IMR-90 (cell line): Measurements from ENCODE around the gene DHCR7. TPM values are rescaled to one million over a fixed set of nuclear protein-coding genes. Genes with fewer than 3 reads are reported as not detected.

Experiments
- ATAC-seq: fragments of 200-7000 bp; cut with Tn5 transposase; 2 replicates; pipeline ENCODE4 v1.9.1; 2020; ENCODE audit warnings: low read depth, mild to moderate bottlenecking, moderate library complexity
- BruUV-seq: library from RNA; stranded (reverse); fragments of 400-500 nt; replicated peaks from 2 replicates; lab custom pipeline; 2021; lab: Mats Ljungman, UMichigan
- CTCF ChIA-PET: fragments of 300-600 bp; formaldehyde crosslinking; extraction: SDS; loops from one replicate; lab custom pipeline; 2021; ENCODE audit warnings: antibody characterized with exemption; lab: Yijun Ruan, JAX
- POLR2A ChIA-PET: fragments of 300-600 bp; sonication (Branson Sonifier 250); formaldehyde crosslinking; loops from one replicate; lab custom pipeline; 2022; ENCODE audit warnings: antibody characterized with exemption; ENCODE audit not compliant: unreplicated experiment; lab: Charles Lee
- DNase-seq: peaks from one replicate; pipeline ENCODE4 v3.0.0; 2013
- H2AFZ ChIP-seq: replicated peaks from 2 replicates; pipeline ENCODE3; 2013; ENCODE audit warnings: low read length, mild to moderate bottlenecking; ENCODE audit not compliant: poor library complexity
- H2AK5ac ChIP-seq: 2 replicates; pipeline ENCODE4 v1.6.1; 2013; ENCODE audit warnings: low read depth, low read length, inconsistent platforms
- H2AK9ac ChIP-seq: replicated peaks from 2 replicates; pipeline ENCODE3; 2013; ENCODE audit warnings: mild to moderate bottlenecking, low read depth, low read length, moderate library complexity; ENCODE audit not compliant: poor library complexity
- H2BK120ac ChIP-seq: 2 replicates; pipeline ENCODE4 v1.6.1; 2013; ENCODE audit warnings: low read depth, low read length, inconsistent platforms
- H2BK15ac ChIP-seq: 3 replicates; pipeline ENCODE4 v1.6.1; 2013; ENCODE audit warnings: low read depth, low read length, inconsistent platforms
- H2BK20ac ChIP-seq: 2 replicates; pipeline ENCODE4 v1.6.1; 2013; ENCODE audit warnings: low read depth, mild to moderate bottlenecking, inconsistent platforms, low read length, moderate library complexity
- H2BK5ac ChIP-seq: 2 replicates; pipeline ENCODE4 v1.6.1; 2013; ENCODE audit warnings: mild to moderate bottlenecking, low read depth, low read length, inconsistent platforms; ENCODE audit not compliant: poor library complexity, severe bottlenecking
- H3K14ac ChIP-seq: replicated peaks from 2 replicates; pipeline ENCODE4 v1.6.1; 2013; ENCODE audit warnings: low read depth, low read length, inconsistent platforms
- H3K18ac ChIP-seq: 2 replicates; pipeline ENCODE4 v1.6.1; 2013; ENCODE audit warnings: low read depth, low read length, control low read depth
- H3K23ac ChIP-seq: 2 replicates; pipeline ENCODE4 v1.6.1; 2013; ENCODE audit warnings: low read depth, low read length, inconsistent platforms
- H3K27ac ChIP-seq: 2 replicates; pipeline ENCODE4 v1.5.1; 2013; ENCODE audit warnings: mild to moderate bottlenecking, control low read depth, low read length; ENCODE audit not compliant: insufficient read depth
- H3K27me3 ChIP-seq: 2 replicates; pipeline ENCODE4 v1.6.1; 2013; ENCODE audit warnings: low read length; ENCODE audit not compliant: control insufficient read depth, insufficient read depth
- H3K36me3 ChIP-seq: 2 replicates; pipeline ENCODE4 v1.6.1; 2013; ENCODE audit warnings: low read length, mixed read lengths; ENCODE audit not compliant: control insufficient read depth, insufficient read depth
- H3K4ac ChIP-seq: 2 replicates; pipeline ENCODE4 v1.6.1; 2013; ENCODE audit warnings: low read depth, low read length, inconsistent platforms
- H3K4me1 ChIP-seq: 2 replicates; pipeline ENCODE4 v1.6.1; 2013; ENCODE audit warnings: low read length, mixed read lengths; ENCODE audit not compliant: control insufficient read depth, insufficient read depth
- H3K4me2 ChIP-seq: 2 replicates; pipeline ENCODE4 v1.6.1; 2013; ENCODE audit warnings: low read depth, mild to moderate bottlenecking, control low read depth, low read length, moderate library complexity
- H3K4me3 ChIP-seq: 2 replicates; pipeline ENCODE4 v1.5.1; 2013; ENCODE audit warnings: low read depth, mild to moderate bottlenecking, control low read depth, low read length, moderate library complexity; ENCODE audit not compliant: insufficient read depth
- H3K56ac ChIP-seq: 2 replicates; pipeline ENCODE4 v1.6.1; 2013; ENCODE audit warnings: low read length, inconsistent platforms; ENCODE audit not compliant: insufficient read depth; ENCODE audit errors: extremely low read depth
- H3K79me1 ChIP-seq, 2 experiments: 2 replicates each; pipeline ENCODE4 v1.6.1; 2013; ENCODE audit warnings: low read length in 2 of 2, inconsistent platforms in 1 of 2, low read depth in 1 of 2
- H3K9ac ChIP-seq: 2 replicates; pipeline ENCODE4 v1.6.1; 2013; ENCODE audit warnings: low read depth, low read length, control low read depth
- H3K9me1 ChIP-seq: 2 replicates; pipeline ENCODE4 v1.6.1; 2013; ENCODE audit warnings: low read length, inconsistent platforms; ENCODE audit not compliant: insufficient read depth
- H3K9me3 ChIP-seq: 2 replicates; pipeline ENCODE4 v1.6.1; 2013; ENCODE audit warnings: low read length; ENCODE audit not compliant: control insufficient read depth, insufficient read depth
- H4K20me1 ChIP-seq: 2 replicates; pipeline ENCODE4 v1.6.1; 2013; ENCODE audit warnings: low read length, inconsistent platforms; ENCODE audit not compliant: insufficient read depth
- H4K5ac ChIP-seq: 2 replicates; pipeline ENCODE4 v1.6.1; 2013; ENCODE audit warnings: mild to moderate bottlenecking, low read depth, low read length, control low read depth
- H4K8ac ChIP-seq, 2 experiments: 2 replicates each; pipeline ENCODE4 v1.6.1; 2013; ENCODE audit warnings: low read depth in 2 of 2, low read length in 2 of 2, control low read depth in 1 of 2, inconsistent platforms in 1 of 2
- H4K91ac ChIP-seq: 2 replicates; pipeline ENCODE4 v1.6.1; 2013; ENCODE audit warnings: low read depth, low read length, inconsistent platforms; ENCODE audit not compliant: insufficient read depth
- BHLHE40 ChIP-seq: fragments of 150-350 bp; IDR thresholded peaks from 2 replicates; pipeline ENCODE4 v1.6.1; 2016; ENCODE audit warnings: mild to moderate bottlenecking, low read depth, low read length
- CEBPB ChIP-seq: IDR thresholded peaks from 2 replicates; pipeline ENCODE4 v1.6.1; 2012; ENCODE audit warnings: low read depth, low read length, improper control_type of control experiment
- CHD1 ChIP-seq: IDR thresholded peaks from 2 replicates; pipeline ENCODE4 v1.6.1; 2012; ENCODE audit warnings: low read depth, low read length, improper control_type of control experiment
- FOS ChIP-seq: fragments of 150-350 bp; IDR thresholded peaks from 2 replicates; pipeline ENCODE4 v1.6.1; 2016; ENCODE audit warnings: low read depth, low read length
- MAFK ChIP-seq: IDR thresholded peaks from 2 replicates; pipeline ENCODE4 v1.6.1; 2012; ENCODE audit warnings: low read depth, low read length, improper control_type of control experiment
- MAZ ChIP-seq: IDR thresholded peaks from 2 replicates; pipeline ENCODE4 v1.6.1; 2012; ENCODE audit warnings: low read depth, mild to moderate bottlenecking, low read length, improper control_type of control experiment, moderate library complexity, borderline replicate concordance
- MXI1 ChIP-seq: IDR thresholded peaks from 2 replicates; pipeline ENCODE4 v1.6.1; 2012; ENCODE audit warnings: low read depth, mild to moderate bottlenecking, low read length, moderate library complexity, borderline replicate concordance
- NFE2L2 ChIP-seq: fragments of 150-350 bp; IDR thresholded peaks from 2 replicates; pipeline ENCODE4 v1.6.1; 2016; ENCODE audit warnings: low read depth, mild to moderate bottlenecking, low read length
- POLR2A ChIP-seq: IDR thresholded peaks from 2 replicates; pipeline ENCODE4 v1.6.1; 2012; ENCODE audit warnings: mild to moderate bottlenecking, low read depth, low read length
- RAD21 ChIP-seq: IDR thresholded peaks from 2 replicates; pipeline ENCODE4 v1.6.1; 2012; ENCODE audit warnings: low read length, improper control_type of control experiment
- RCOR1 ChIP-seq: IDR thresholded peaks from 2 replicates; pipeline ENCODE4 v1.6.1; 2012; ENCODE audit warnings: mild to moderate bottlenecking, low read length, improper control_type of control experiment; ENCODE audit not compliant: insufficient replicate concordance
- RFX5 ChIP-seq: IDR thresholded peaks from 2 replicates; pipeline ENCODE4 v1.8.0; 2012; ENCODE audit warnings: low read depth, mild to moderate bottlenecking, low read length, moderate library complexity
- SMC3 ChIP-seq: fragments of 150-350 bp; IDR thresholded peaks from 2 replicates; pipeline ENCODE4 v1.6.1; 2016; ENCODE audit warnings: low read depth, mild to moderate bottlenecking, antibody characterized with exemption, low read length, moderate library complexity
- WGBS, 2 experiments: methylation state at CpG; one replicate each; pipeline versions ENCODE4 v1.1.5 to v1.1.7; 2013; ENCODE audit warnings: missing lambda C conversion rate in 2 of 2; ENCODE audit not compliant: insufficient read length in 1 of 2; ENCODE audit errors: extremely low coverage in 2 of 2; 5-methylcytosine and 5-hydroxymethylcytosine counted together
- dilution Hi-C: fragments of 300-500 bp; cut with HindIII; formaldehyde crosslinking; loops from one replicate; pipeline ENCODE4 v1.14.3; 2018; ENCODE audit warnings: low sequenced_read_pairs; ENCODE audit not compliant: unreplicated experiment
- in situ Hi-C: fragments of 300-500 bp; cut with MboI; formaldehyde crosslinking; loops from 3 replicates; pipeline ENCODE4 v1.14.3; 2019; ENCODE audit warnings: low sequenced_read_pairs, inconsistent platforms, mixed read lengths
- intact Hi-C: fragments of 100-400 bp; cut with micrococcal nuclease; formaldehyde crosslinking; loops from 2 replicates; pipeline ENCODE4 v1.10.0; 2022
- polyA plus RNA-seq, 3 experiments: library from polyadenylated mRNA; depleted of rRNA; stranded (reverse); fragments of >200 nt; gene quantifications; 2 replicates each; pipeline ENCODE4 v1.2.3, GENCODE V29; 2012; ENCODE audit warnings: low replicate concordance in 1 of 3
- total RNA-seq: library from RNA; depleted of rRNA; stranded (reverse); fragments of >200 nt; gene quantifications from 2 replicates; pipeline ENCODE4 v1.2.3, GENCODE V29; 2012
- TF ChIP-seq, protein P1 (sequence below): fragments of 150-350 bp; IDR thresholded peaks from 2 replicates; pipeline ENCODE4 v1.6.1; 2016; ENCODE audit warnings: low read depth, mild to moderate bottlenecking, low read length, moderate library complexity, borderline replicate concordance
- TF ChIP-seq, protein P2 (sequence below): conservative IDR thresholded peaks from 2 replicates; pipeline ENCODE4 v1.5.1; 2012; ENCODE audit warnings: mild to moderate bottlenecking, low read depth, low read length, improper control_type of control experiment
- TF ChIP-seq, protein P3 (sequence below): fragments of 150-350 bp; IDR thresholded peaks from 2 replicates; pipeline ENCODE4 v1.6.1; 2017; ENCODE audit warnings: mild to moderate bottlenecking, antibody characterized with exemption, low read length, low read depth

Gene DHCR7
- total and polyA plus RNA-seq, 2 of the 4 experiments (the other 2 are of a cell fraction): 22.0 to 43.3 TPM

DNA sequence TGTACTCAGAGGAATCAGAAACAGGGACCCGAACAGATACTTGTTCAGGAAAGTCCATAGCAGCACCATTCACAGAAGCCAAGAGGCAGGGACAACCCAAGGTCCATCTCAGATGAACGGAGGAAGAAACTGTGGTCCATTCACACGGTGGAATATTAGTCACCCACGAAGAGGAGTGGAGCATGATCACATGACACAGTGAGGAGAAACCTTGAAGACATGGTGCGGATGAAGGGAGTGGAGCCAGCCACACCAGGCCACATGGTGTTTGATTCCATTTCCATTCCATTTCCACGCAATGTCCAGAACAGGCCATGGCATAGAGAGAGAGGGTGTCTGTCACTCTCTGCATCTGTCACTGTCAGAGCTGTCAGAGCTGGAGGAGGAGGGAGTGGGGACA lies 35.5 kb upstream of the DHCR7 start:
- peaks cover 65% of the 10 kb centered on the region for H3K36me3 ChIP-seq
- no peak overlapping the region for H2AK5ac ChIP-seq
- no peak overlapping the region for H3K9ac ChIP-seq
- H3K56ac ChIP-seq: no peak overlapping the region
- dilution Hi-C loops (no loop called here), in situ Hi-C loops (no loop called here), intact Hi-C loops (no loop called here)
- H3K4me2 ChIP-seq: no peak overlapping the region
- BruUV-seq: no TSS peak
- H2AK9ac ChIP-seq: no peak overlapping the region
- ATAC-seq: no peak
- no peak overlapping the region for H3K23ac ChIP-seq
- ChIA-PET POLR2A (no interaction called here), CTCF (no interaction called here)
- no peak overlapping the region for H2BK120ac ChIP-seq
- peaks cover 20% of the 10 kb centered on the region for H3K9me1 ChIP-seq
- H2BK15ac ChIP-seq: no peak overlapping the region
- H3K9me3 ChIP-seq: no peaks in the 10 kb centered on the region
- no peak overlapping the region for H4K5ac ChIP-seq
- H2BK20ac ChIP-seq: no peak overlapping the region
- H3K27ac ChIP-seq: no peak overlapping the region
- no peak overlapping the region for H4K91ac ChIP-seq
- H3K27me3 ChIP-seq: no peaks in the 10 kb centered on the region
- no peak overlapping the region for H3K4me3 ChIP-seq
- peaks cover 2% of the 10 kb centered on the region; the same call in 1 of the 2 replicates for H3K4me1 ChIP-seq
- no peak overlapping the region for H4K8ac ChIP-seq
- H2AFZ ChIP-seq: no peak overlapping the region
- no peak for DNase-seq
- H3K14ac ChIP-seq: no peak overlapping the region
- H2BK5ac ChIP-seq: no peak overlapping the region
- 94% methylated on average over 2 of the region's 6 CpGs; no CpG with 5 or more reads in 1 of the 2 experiments for WGBS, 2 experiments
- H3K18ac ChIP-seq: no peak overlapping the region
- no peak overlapping the region for H3K4ac ChIP-seq
- H4K20me1 ChIP-seq: no peaks in the 10 kb centered on the region; the same call in 1 of the 2 replicates
- H3K79me1 ChIP-seq: peaks cover 0 to 4% of the 10 kb centered on the region in 2 experiments; a peak in 1 of 4 replicates
- TF ChIP-seq BHLHE40: no peak
- no peak for TF ChIP-seq SMC3
- no peak for TF ChIP-seq MXI1
- TF ChIP-seq FOS: no peak
- TF ChIP-seq MAFK: no peak
- TF ChIP-seq POLR2A: no peak
- no peak for TF ChIP-seq CHD1
- no peak for TF ChIP-seq RAD21
- TF ChIP-seq MAZ: no peak
- no peak for TF ChIP-seq NFE2L2
- TF ChIP-seq, protein P1, sequence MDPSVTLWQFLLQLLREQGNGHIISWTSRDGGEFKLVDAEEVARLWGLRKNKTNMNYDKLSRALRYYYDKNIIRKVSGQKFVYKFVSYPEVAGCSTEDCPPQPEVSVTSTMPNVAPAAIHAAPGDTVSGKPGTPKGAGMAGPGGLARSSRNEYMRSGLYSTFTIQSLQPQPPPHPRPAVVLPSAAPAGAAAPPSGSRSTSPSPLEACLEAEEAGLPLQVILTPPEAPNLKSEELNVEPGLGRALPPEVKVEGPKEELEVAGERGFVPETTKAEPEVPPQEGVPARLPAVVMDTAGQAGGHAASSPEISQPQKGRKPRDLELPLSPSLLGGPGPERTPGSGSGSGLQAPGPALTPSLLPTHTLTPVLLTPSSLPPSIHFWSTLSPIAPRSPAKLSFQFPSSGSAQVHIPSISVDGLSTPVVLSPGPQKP: no peak
- TF ChIP-seq, protein P2, sequence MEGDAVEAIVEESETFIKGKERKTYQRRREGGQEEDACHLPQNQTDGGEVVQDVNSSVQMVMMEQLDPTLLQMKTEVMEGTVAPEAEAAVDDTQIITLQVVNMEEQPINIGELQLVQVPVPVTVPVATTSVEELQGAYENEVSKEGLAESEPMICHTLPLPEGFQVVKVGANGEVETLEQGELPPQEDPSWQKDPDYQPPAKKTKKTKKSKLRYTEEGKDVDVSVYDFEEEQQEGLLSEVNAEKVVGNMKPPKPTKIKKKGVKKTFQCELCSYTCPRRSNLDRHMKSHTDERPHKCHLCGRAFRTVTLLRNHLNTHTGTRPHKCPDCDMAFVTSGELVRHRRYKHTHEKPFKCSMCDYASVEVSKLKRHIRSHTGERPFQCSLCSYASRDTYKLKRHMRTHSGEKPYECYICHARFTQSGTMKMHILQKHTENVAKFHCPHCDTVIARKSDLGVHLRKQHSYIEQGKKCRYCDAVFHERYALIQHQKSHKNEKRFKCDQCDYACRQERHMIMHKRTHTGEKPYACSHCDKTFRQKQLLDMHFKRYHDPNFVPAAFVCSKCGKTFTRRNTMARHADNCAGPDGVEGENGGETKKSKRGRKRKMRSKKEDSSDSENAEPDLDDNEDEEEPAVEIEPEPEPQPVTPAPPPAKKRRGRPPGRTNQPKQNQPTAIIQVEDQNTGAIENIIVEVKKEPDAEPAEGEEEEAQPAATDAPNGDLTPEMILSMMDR: no peak
- no peak for TF ChIP-seq RCOR1
- TF ChIP-seq RFX5: no peak
- TF ChIP-seq, protein P3, sequence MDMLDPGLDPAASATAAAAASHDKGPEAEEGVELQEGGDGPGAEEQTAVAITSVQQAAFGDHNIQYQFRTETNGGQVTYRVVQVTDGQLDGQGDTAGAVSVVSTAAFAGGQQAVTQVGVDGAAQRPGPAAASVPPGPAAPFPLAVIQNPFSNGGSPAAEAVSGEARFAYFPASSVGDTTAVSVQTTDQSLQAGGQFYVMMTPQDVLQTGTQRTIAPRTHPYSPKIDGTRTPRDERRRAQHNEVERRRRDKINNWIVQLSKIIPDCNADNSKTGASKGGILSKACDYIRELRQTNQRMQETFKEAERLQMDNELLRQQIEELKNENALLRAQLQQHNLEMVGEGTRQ: no peak
- TF ChIP-seq CEBPB: no peak
